Measurements from ENCODE around the gene LIM2.

Gene LIM2

GRCh38 chr19:51365211-51365964 is 22.4 kb downstream of the LIM2 start:
- no peak for DNase-seq (ENCODE audit: low read depth)

DNA sequence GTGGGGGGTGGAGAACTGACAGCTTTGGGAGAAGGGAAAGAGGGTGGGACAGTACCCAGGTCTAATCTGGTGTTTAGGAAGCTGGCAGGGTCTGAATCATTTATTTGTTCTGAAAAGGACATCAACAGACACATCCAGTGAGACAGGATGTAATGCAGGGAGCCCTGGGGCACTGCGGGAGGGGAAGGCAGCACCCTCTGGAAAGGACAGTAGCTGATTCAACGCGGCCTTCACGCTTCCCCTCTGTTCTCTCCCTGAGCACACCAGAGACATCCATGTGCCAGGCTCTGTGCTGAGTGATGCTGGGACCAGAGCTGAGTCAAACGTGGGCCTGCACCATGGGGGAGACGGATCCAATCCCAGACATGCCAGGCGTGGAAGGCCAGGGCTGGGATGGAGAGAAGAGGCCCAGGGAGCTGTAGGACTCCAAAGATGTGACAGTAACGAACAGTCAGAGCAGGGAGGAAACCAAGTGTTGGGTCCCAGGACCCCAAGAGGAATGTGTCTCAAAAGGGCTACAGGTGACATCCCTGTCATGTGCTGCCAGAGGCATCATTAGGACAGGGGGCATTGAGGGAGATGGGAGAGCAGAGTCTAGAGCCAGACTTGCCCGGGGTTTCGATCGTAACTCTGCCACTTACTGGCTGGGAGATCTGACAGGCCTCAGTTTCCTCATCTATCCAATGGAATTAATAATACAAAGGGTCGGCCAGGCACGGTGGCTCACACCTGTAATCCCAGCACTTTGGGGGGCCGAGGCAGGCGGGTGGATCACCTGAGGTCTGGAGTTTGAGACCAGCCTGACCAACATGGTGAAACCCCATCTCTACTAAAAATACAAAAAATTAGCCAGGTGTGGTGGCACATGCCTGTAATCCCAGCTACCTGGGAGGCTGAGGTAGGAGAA is 23.3 kb downstream of the LIM2 start:
- no peak for DNase-seq (ENCODE audit: low read depth)

- DNase-seq (ENCODE audit: low read depth), result no peak
Measured at GRCh38 chr19:51361239-51361638, 26.5 kb downstream of the LIM2 start.

- DNase-seq (ENCODE audit: low read depth), result no peak
Measured at GRCh38 chr19:51359294-51359693, 28.5 kb downstream of the LIM2 start.

DNA sequence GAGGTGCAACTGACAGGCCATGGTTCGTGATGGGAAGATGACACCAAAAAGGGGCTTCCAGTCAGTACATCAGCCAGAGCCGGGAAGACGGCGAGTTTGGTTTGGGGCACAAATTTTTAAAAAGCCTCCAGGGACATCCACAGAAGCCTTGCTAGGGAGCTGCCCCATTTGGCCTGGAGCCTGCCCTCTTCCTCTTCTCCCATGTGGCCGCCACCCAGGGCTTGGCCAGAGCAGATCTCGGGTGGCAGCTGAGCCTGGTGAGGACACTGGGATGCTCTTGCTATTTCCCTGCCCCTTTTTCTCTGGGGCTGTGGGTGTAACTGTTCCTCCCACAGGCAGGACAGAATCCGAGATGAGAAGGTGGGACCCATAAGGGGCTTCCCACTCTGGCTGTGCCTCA is 29.8 kb downstream of the LIM2 start:
- no peak for DNase-seq (ENCODE audit: low read depth)

DNA sequence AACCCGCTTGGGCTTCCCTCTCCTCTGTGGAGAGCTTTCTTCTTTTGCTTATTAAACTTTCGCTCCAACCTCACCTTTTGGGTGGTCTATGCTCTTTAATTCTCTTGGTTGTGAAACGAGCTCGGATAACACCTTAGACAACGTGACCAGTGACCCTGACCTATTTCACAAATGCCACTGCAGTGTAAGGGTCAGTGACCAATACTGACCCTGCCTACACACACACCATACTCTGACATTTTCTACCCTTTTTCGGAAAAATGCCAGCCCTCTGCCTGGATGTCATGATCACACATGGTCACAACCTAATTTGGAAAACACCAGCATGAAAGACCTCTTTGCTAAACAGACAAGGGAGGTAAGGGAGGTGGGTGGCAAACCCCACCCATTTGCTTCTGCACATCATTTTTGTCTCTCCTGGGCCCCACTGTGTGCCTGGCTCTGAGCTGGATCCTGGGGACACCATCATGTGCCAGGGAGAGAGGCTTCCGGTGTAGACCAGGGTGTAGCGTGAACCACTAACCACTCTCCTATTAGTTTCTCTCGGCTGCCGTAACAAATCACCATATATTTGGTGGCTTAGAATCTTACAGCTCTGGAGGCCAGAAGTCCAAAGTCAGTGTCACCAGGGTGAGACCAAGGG is 31.5 kb downstream of the LIM2 start:
- no peak for DNase-seq (ENCODE audit: low read depth)

DNA sequence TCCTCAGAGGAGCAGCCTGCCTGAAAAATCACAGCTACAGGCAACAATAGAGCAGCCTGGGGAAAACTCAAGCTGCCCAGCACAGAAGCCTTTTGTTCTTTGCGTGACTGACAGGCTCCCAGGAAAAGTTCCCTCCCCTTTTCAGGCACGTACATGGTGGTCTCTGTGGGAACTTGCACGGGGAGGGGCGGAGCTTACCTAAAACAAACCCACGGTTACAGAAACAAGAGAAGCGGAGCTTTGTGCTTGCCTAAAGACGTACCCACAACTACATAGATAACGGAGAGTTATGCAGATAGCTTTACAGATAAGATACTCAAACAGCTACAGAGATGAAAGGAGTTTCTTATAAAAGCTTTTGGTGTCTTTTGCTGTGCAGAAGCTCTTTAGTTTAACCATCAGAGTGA is 33.0 kb downstream of the LIM2 start:
- no peak for DNase-seq (ENCODE audit: low read depth)

- no peak for DNase-seq (ENCODE audit: low read depth)
Measured at GRCh38 chr19:51354103-51354741, 33.6 kb downstream of the LIM2 start.

- no peak for DNase-seq (ENCODE audit: low read depth)
Measured at GRCh38 chr19:51352783-51353360, 34.9 kb downstream of the LIM2 start.

GRCh38 chr19:51351266-51351990 is 36.3 kb downstream of the LIM2 start:
- no peak for DNase-seq (ENCODE audit: low read depth)

DNA sequence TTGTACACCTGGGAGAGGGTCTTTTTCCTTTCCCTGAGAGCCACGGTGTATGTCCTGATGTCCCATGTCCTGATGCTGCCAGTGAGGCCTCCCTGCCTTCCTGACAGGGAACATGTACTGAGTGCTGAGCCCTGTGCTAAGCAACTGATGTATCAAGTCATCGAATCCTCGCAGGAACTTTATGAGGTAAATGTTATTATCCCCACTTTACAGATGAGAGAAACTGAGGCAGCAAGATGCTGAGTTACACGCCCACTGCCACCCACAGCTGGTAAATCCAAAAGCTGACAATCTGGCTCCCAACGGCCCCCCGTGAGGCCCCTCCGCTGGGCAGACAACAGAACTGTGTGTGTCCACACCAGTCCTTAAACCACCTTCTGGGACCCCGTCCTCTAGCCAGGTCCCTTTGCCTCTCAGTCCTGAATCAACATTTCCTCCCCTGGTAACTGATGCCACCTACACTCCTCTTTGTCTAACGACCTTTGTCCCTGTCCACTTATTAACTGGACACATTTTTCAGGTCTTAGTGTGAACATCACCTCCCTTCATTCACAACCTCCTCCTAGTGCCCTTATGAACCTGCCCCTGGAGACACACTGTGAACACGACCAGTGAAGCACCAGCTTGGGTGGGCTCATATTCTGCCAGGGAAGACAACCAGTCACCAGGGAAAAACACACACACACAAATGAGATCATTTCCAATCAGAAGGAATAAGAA is 40.4 kb downstream of the LIM2 start:
- DNase-seq (ENCODE audit: low read depth), result no peak

- no peak for DNase-seq (ENCODE audit: low read depth)
Measured at GRCh38 chr19:51346742-51347141, 41.0 kb downstream of the LIM2 start.

GRCh38 chr19:51345076-51345620 is 42.6 kb downstream of the LIM2 start:
- no peak for DNase-seq (ENCODE audit: low read depth)

DNA sequence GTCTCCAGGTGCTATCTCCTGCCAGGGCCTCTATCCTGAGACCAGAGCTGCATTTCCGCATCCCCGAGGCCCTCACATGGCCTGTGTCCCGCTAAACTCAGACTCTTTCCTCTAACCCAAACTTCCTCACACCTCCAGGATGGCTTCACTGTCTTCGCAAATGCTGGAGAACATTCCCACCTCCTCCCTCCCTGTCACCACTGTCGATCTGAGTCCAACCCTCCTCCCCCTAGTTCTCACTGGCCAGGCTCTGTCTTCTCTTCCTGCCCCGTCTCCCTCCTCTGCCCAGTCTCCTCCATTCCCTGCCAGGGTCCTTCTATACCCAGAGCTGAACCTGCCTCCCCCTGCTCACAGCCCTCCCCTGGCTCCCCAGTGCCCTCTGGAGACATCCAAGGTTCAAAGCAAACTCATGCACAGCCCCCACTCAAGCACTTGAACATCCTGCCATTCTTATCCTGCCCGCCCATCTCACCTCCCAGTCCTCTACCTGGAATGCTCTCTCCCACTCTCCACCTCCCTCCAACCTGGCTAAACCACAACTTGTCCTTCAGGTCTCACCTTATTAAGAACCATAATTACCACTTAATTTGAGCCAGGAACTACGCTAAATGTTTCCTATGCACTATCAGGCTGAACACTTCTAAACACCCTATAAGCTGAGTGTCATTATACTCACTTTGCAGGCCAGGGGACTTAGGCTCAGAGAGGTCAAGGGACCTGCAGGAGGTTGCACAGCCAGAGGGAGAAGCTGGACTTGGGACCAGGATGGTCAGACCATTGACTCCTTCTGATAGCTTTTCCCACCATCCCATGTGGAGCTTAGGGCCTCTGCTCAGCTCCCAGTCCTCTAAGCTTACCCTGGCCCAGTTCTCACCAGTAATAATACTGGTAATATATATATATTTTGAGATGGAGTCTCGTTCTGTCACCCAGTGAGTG is 44.9 kb downstream of the LIM2 start:
- DNase-seq (ENCODE audit: low read depth), result no peak

GRCh38 chr19:51341976-51342580 is 45.7 kb downstream of the LIM2 start, which contains the start of gene VSIG10L:
TSS of gene VSIG10L (minus strand) at chr19:51342139. CDS start at chr19:51342124, 15 bp downstream.
- DNase-seq (ENCODE audit: low read depth), result no peak

DNA sequence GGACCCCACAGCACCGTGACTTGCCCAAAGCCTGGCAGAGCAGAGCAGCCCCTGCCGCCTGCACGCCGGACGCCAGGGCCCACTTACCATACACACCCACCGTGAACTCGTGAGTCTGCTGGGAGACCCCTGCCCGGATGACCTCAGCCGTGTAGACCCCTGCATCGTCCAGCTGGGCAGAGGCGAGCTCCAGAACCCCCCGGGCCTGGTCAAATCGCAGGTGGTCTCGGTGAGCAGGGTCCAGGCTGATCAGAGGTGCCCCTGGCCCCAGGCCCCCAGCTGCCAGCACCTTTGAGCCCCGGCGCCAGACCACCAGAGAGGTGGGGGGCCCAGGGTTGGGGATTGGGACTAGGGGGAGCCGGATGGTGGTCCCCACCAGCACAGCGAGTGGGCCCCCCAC is 46.7 kb downstream of the LIM2 start:
- DNase-seq (ENCODE audit: low read depth), result no peak

DNA sequence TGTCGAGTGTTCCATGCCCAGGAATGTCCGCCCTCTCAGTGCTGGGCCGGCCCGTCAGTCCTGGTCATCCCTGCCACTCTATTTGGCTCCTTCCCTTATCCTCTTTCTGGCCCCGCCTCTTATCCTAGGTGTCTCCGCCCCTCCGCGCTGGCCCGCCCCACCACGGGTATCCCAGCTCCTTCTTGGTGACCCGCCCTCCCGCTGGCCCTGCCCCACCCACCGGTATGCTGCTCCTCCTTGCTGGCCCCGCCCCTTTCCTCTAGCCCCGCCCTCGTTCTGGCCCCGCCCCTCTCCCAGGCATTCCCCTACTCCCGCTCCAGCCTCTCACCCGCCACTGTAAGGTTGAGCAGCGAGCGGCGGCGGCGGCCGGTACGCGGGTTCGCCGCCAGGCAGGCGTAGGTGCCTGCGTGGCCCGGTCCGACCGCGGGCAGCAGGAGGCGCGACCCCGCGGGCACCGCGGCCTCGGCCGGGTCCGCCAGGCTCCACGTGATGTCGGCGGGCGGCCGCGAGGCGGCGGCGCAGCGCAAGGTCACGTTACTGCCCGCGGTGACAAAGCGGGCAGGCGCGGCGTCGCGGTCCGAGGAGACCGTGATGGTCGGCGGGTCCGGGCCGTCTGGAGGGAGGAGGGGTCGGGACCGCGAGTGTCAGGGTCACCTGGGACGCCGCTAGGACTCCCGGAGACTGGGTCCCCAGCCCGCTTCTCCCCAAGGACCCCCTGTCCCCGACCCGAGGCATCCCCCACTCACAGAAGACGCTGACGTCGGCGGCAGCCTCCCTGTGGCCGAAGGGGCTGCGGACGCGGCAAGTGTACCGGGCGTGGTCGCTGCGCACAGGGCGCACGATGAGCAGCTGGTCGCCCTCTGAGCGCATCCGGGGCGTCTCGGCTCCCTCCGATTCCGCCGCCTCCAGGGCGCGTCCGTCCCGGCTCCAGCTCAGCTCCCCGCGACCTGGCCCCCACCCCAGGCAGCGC is 47.8 kb downstream of the LIM2 start:
- peak; percentile 93 for DNase-seq (ENCODE audit: low read depth)
